ENCODE data around the gene CNIH1.

DNA sequence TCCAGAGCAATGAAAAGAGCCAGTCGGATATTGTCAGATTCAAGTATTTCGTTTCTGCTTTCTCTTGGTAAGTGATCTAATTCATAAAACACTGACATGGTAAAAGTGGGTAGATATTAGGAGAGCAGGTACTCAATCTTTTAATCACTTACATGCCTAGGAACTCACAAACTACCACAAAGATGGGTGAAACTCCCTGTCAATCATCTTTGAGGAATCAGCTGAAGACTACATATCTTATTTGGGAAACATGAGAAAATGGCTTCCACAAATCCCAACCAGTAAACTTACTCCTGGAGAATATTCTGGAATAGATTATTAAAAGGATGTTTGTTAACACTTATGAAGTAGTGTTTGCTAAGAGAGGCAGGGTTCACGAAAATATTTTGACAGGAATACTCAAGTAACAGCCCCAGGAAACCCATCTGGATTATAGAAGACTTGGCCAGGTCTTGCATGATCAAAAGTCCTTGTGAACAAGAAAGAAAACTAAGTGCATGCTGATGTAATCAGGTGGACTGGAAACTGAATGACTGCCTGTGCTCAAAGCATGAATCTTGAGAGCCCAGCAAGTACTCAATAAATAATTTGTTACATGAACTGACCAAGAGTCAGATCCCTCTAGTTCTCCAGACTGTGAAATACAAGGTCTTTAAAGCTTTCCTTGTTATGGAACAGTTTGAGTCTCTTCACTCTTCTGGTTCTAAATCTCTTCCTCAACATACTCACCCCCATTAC, 15.5 kb downstream of the CNIH1 start:
- TF ChIP-seq, protein P1, sequence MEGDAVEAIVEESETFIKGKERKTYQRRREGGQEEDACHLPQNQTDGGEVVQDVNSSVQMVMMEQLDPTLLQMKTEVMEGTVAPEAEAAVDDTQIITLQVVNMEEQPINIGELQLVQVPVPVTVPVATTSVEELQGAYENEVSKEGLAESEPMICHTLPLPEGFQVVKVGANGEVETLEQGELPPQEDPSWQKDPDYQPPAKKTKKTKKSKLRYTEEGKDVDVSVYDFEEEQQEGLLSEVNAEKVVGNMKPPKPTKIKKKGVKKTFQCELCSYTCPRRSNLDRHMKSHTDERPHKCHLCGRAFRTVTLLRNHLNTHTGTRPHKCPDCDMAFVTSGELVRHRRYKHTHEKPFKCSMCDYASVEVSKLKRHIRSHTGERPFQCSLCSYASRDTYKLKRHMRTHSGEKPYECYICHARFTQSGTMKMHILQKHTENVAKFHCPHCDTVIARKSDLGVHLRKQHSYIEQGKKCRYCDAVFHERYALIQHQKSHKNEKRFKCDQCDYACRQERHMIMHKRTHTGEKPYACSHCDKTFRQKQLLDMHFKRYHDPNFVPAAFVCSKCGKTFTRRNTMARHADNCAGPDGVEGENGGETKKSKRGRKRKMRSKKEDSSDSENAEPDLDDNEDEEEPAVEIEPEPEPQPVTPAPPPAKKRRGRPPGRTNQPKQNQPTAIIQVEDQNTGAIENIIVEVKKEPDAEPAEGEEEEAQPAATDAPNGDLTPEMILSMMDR (IDR thresholded peaks at IDR 0.05) = no peak
- TF ChIP-seq EP300 (IDR thresholded peaks at IDR 0.05) = no peak

All from sigmoid colon (tissue), 4 donors.